HCT116 (cell line): Measurements from ENCODE around the gene RPS6KA2. TPM values are rescaled to one million over a fixed set of nuclear protein-coding genes. Genes with fewer than 3 reads are reported as not detected.

Source experiments
- ATAC-seq: fragments of 200-7000 bp; cut with Tn5 transposase; 2 replicates; pipeline ENCODE4 v1.9.1; 2020; ENCODE audit warnings: mild to moderate bottlenecking, moderate library complexity
- BruUV-seq: library from RNA; stranded (reverse); fragments of 400-500 nt; replicated peaks from 2 replicates; lab custom pipeline; 2021; lab: Mats Ljungman, UMichigan
- CTCF ChIA-PET: fragments of 300-600 bp; sonication (Branson Sonifier 250); formaldehyde crosslinking; loops from one replicate; lab custom pipeline; 2021; ENCODE audit warnings: antibody characterized with exemption; lab: Charles Lee
- POLR2A ChIA-PET: fragments of 300-600, 350-600 bp; sonication (Branson Sonifier 250); formaldehyde crosslinking; loops from one replicate; lab custom pipeline; 2021; ENCODE audit warnings: antibody characterized with exemption; lab: Charles Lee
- RAD21 ChIA-PET, 2 experiments: fragments of 300-600 bp; sonication (Branson Sonifier 250); formaldehyde crosslinking; loops; one replicate each; lab custom pipeline; 2023; ENCODE audit warnings: low total read pairs in 2 of 2; ENCODE audit not compliant: uncharacterized antibody in 2 of 2, unreplicated experiment in 2 of 2, low non-redundant PET in 1 of 2; lab: Charles Lee
- DNase-seq: peaks from one replicate; pipeline ENCODE4 v3.0.0-alpha.2; 2010; ENCODE audit warnings: low read depth, low spot score
- H2AFZ ChIP-seq: fragments of 200-600 bp; shearing (Covaris generic), sonication (generic); 2 replicates; pipeline ENCODE4 v1.6.1; 2017; ENCODE audit warnings: low read depth, mixed run types, mixed read lengths, antibody characterized with exemption, low read length; ENCODE audit not compliant: poor library complexity, severe bottlenecking
- H3K27ac ChIP-seq: 2 replicates; pipeline ENCODE4 v1.5.1; 2012; ENCODE audit warnings: low read depth, low read length
- H3K27me3 ChIP-seq: fragments of 200-600 bp; sonication (generic); 2 replicates; pipeline ENCODE4 v1.6.1; 2016; ENCODE audit warnings: mixed run types, low read length, mixed read lengths; ENCODE audit not compliant: insufficient read depth
- H3K36me3 ChIP-seq, 2 experiments: fragments of 200-500 bp in 1 of 2; fragments of 200-600 bp in 1 of 2; sonication (Bioruptor generic) in 1 of 2; sonication (generic) in 1 of 2; 2 replicates each; pipeline versions ENCODE4 v1.5.1 to v1.6.1; 2014 to 2016; ENCODE audit warnings: low read length in 2 of 2, inconsistent platforms in 1 of 2, mixed read lengths in 1 of 2, mixed run types in 1 of 2; ENCODE audit not compliant: insufficient read depth in 2 of 2, control insufficient read depth in 1 of 2
- H3K4me1 ChIP-seq, 2 experiments: fragments of 200-600 bp in 1 of 2; sonication (generic) in 1 of 2; 2 replicates each; pipeline versions ENCODE4 v1.5.1 to v1.6.1; 2012 to 2017; ENCODE audit warnings: low read length in 2 of 2, inconsistent platforms in 1 of 2, mild to moderate bottlenecking in 1 of 2, mixed read lengths in 1 of 2, mixed run types in 1 of 2, moderate library complexity in 1 of 2; ENCODE audit not compliant: insufficient read depth in 2 of 2, control insufficient read depth in 1 of 2
- H3K4me2 ChIP-seq: fragments of 200-600 bp; sonication (generic); 2 replicates; pipeline ENCODE4 v1.6.1; 2017; ENCODE audit warnings: mixed run types, low read length, mixed read lengths
- H3K4me3 ChIP-seq, 2 experiments: fragments of 200-600 bp in 1 of 2; sonication (generic) in 1 of 2; replicated peaks in 1 of 2; 2 replicates each; pipeline ENCODE4 v1.5.1; 2011 to 2016; ENCODE audit warnings: low read length in 2 of 2, control low read depth in 1 of 2, low read depth in 1 of 2, mild to moderate bottlenecking in 1 of 2, mixed read lengths in 1 of 2, mixed run types in 1 of 2
- H3K79me2 ChIP-seq: fragments of 200-600 bp; sonication (generic); 2 replicates; pipeline ENCODE4 v1.6.1; 2017; ENCODE audit warnings: mild to moderate bottlenecking, mixed run types, low read length, moderate library complexity, mixed read lengths; ENCODE audit not compliant: insufficient read depth
- H3K9ac ChIP-seq: fragments of 200-600 bp; sonication (generic); 2 replicates; pipeline ENCODE4 v1.6.1; 2016; ENCODE audit warnings: low read length, mixed read lengths
- H3K9me2 ChIP-seq: fragments of 200-600 bp; sonication (generic), shearing (Covaris generic); 2 replicates; pipeline ENCODE4 v1.6.1; 2017; ENCODE audit warnings: mixed run types, mild to moderate bottlenecking, moderate library complexity; ENCODE audit not compliant: insufficient read depth
- H3K9me3 ChIP-seq, 2 experiments: fragments of 200-500 bp in 1 of 2; fragments of 200-600 bp in 1 of 2; sonication (Bioruptor generic) in 1 of 2; sonication (generic) in 1 of 2; 2 replicates each; pipeline ENCODE4 v1.6.1; 2014 to 2017; ENCODE audit warnings: low read length in 2 of 2, mixed read lengths in 2 of 2, inconsistent platforms in 1 of 2, low read depth in 1 of 2, mild to moderate bottlenecking in 1 of 2, mixed run types in 1 of 2, moderate library complexity in 1 of 2; ENCODE audit not compliant: control insufficient read depth in 1 of 2, insufficient read depth in 1 of 2
- H4K20me1 ChIP-seq: fragments of 200-600 bp; sonication (generic), shearing (Covaris generic); 2 replicates; pipeline ENCODE4 v1.6.1; 2017; ENCODE audit warnings: mixed run types, mild to moderate bottlenecking, moderate library complexity; ENCODE audit not compliant: insufficient read depth
- ATF3 ChIP-seq: IDR thresholded peaks from 2 replicates; pipeline ENCODE4 v1.6.1; 2012
- EGR1 ChIP-seq: IDR thresholded peaks from 2 replicates; pipeline ENCODE4 v1.6.1; 2012; ENCODE audit warnings: low read depth
- ELF1 ChIP-seq: IDR thresholded peaks from 2 replicates; pipeline ENCODE4 v1.6.1; 2012; ENCODE audit warnings: low read depth, borderline replicate concordance
- EZH2phosphoT487 ChIP-seq: fragments of 200-600 bp; IDR thresholded peaks from 2 replicates; pipeline ENCODE4 v1.6.1; 2018; ENCODE audit warnings: antibody characterized with exemption, borderline replicate concordance
- FOSL1 ChIP-seq: IDR thresholded peaks from 2 replicates; pipeline ENCODE4 v1.6.1; 2012; ENCODE audit warnings: low read depth
- JUND ChIP-seq: IDR thresholded peaks from 2 replicates; pipeline ENCODE4 v1.6.1; 2012
- MAX ChIP-seq: IDR thresholded peaks from 2 replicates; pipeline ENCODE4 v1.6.1; 2012
- POLR2A ChIP-seq: IDR thresholded peaks from 2 replicates; pipeline ENCODE4 v1.7.0; 2011; ENCODE audit warnings: borderline replicate concordance; ENCODE audit not compliant: insufficient read depth, insufficient read length; ENCODE audit errors: extremely low read depth
- RAD21 ChIP-seq: IDR thresholded peaks from 2 replicates; pipeline ENCODE4 v1.6.1; 2012; ENCODE audit warnings: low read depth, mild to moderate bottlenecking
- SP1 ChIP-seq: IDR thresholded peaks from 2 replicates; pipeline ENCODE4 v1.6.1; 2012; ENCODE audit warnings: low read depth
- SRF ChIP-seq: IDR thresholded peaks from 2 replicates; pipeline ENCODE4 v1.6.1; 2012; ENCODE audit warnings: low read depth
- TCF7L2 ChIP-seq: IDR thresholded peaks from 2 replicates; pipeline ENCODE4 v1.7.0; 2011; ENCODE audit warnings: borderline replicate concordance, inconsistent platforms; ENCODE audit not compliant: insufficient read depth, insufficient read length; ENCODE audit errors: extremely low read depth
- ZBTB33 ChIP-seq: IDR thresholded peaks from 2 replicates; pipeline ENCODE4 v1.6.1; 2011; ENCODE audit warnings: mild to moderate bottlenecking, low read length, moderate library complexity; ENCODE audit not compliant: insufficient replicate concordance; ENCODE audit errors: extremely low read depth
- ZFX ChIP-seq: fragments of 450-650 bp; IDR thresholded peaks from 2 replicates; pipeline ENCODE4 v1.6.1; 2017
- ZNF274 ChIP-seq: fragments of 200-500 bp; sonication (Bioruptor generic); IDR thresholded peaks from 2 replicates; pipeline ENCODE4 v1.6.1; 2014; ENCODE audit warnings: mild to moderate bottlenecking, low read depth, low read length, inconsistent platforms
- intact Hi-C: fragments of 100-400 bp; cut with micrococcal nuclease; formaldehyde crosslinking; loops from 2 replicates; pipeline ENCODE4 v1.10.0; 2022
- total RNA-seq: library from RNA; stranded (reverse); gene quantifications from one replicate; pipeline ENCODE4 v1.2.1, GENCODE V29; 2021; ENCODE audit not compliant: unreplicated experiment
- TF ChIP-seq, protein P1 (sequence below), 3 experiments: fragments of 200-600 bp in 1 of 3; sonication (generic) in 1 of 3; IDR thresholded peaks in 2 of 3; conservative IDR thresholded peaks in 1 of 3; 2 replicates each; pipeline ENCODE4 v1.5.1; 2012 to 2017; ENCODE audit warnings: low read depth in 2 of 3, low read length in 2 of 3, antibody characterized with exemption in 1 of 3, borderline replicate concordance in 1 of 3, control low read depth in 1 of 3, mild to moderate bottlenecking in 1 of 3, mixed read lengths in 1 of 3, mixed run types in 1 of 3, moderate library complexity in 1 of 3; ENCODE audit not compliant: insufficient read depth in 1 of 3
- TF ChIP-seq, protein P2 (sequence below): IDR thresholded peaks from 2 replicates; pipeline ENCODE4 v1.6.1; 2012; ENCODE audit warnings: low read depth

RPS6KA2 gene
- total RNA-seq, 1 experiment from 2014 or later = 8.5 TPM

DNA sequence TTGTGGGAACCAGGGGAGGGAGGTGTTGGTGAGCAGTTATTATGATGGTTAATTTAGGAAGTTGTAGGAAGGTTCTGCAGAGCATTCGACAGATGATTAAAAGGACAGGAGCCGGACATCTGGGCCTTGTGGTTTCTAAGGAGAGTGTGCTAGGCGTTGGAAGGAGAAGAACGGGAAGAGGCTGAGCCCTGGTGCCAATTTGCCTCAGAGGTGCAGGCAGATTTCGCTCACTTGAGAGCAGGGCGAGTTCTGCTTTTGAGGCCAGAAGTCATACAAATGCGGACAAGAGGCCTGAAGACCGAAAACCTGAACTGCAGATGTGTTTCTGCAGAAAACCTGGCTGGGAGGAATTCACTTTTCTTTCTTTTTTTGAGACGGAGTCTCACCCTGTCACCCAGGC is 30.5 kb upstream of the RPS6KA2 start:
- H2AFZ ChIP-seq = no peak overlapping the region
- intact Hi-C loops = no loop called here
- H3K4me2 ChIP-seq = no peak overlapping the region
- CTCF ChIA-PET = no interaction called here
- no peak overlapping the region for H3K9ac ChIP-seq
- H3K9me3 ChIP-seq = no peaks in the 10 kb centered on the region
- no peaks in the 10 kb centered on the region for H3K27me3 ChIP-seq
- no peak for ATAC-seq
- H4K20me1 ChIP-seq = no peaks in the 10 kb centered on the region
- H3K27ac ChIP-seq = no peak overlapping the region
- no peaks in the 10 kb centered on the region for H3K79me2 ChIP-seq
- BruUV-seq = no TSS peak
- no peaks in the 10 kb centered on the region for H3K36me3 ChIP-seq
- POLR2A ChIA-PET = no interaction called here
- no peak for TF ChIP-seq ELF1
- no peak for TF ChIP-seq SRF
- no peak for TF ChIP-seq MAX
- TF ChIP-seq EZH2phosphoT487 = no peak
- TF ChIP-seq ZFX = no peak
- no peak for TF ChIP-seq TCF7L2
- no peak for TF ChIP-seq POLR2A
- TF ChIP-seq JUND = no peak
- TF ChIP-seq, protein P1, sequence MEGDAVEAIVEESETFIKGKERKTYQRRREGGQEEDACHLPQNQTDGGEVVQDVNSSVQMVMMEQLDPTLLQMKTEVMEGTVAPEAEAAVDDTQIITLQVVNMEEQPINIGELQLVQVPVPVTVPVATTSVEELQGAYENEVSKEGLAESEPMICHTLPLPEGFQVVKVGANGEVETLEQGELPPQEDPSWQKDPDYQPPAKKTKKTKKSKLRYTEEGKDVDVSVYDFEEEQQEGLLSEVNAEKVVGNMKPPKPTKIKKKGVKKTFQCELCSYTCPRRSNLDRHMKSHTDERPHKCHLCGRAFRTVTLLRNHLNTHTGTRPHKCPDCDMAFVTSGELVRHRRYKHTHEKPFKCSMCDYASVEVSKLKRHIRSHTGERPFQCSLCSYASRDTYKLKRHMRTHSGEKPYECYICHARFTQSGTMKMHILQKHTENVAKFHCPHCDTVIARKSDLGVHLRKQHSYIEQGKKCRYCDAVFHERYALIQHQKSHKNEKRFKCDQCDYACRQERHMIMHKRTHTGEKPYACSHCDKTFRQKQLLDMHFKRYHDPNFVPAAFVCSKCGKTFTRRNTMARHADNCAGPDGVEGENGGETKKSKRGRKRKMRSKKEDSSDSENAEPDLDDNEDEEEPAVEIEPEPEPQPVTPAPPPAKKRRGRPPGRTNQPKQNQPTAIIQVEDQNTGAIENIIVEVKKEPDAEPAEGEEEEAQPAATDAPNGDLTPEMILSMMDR (IDR thresholded peaks at IDR 0.05 in 2 of 3, conservative IDR thresholded peaks at IDR 0.05 in 1 of 3; ENCODE audit: borderline replicate concordance in 1 of 3, insufficient read depth in 1 of 3, low read depth in 2 of 3, low read length in 2 of 3) = no peak
- TF ChIP-seq FOSL1 = no peak
- no peak for TF ChIP-seq ATF3
- TF ChIP-seq, protein P2, sequence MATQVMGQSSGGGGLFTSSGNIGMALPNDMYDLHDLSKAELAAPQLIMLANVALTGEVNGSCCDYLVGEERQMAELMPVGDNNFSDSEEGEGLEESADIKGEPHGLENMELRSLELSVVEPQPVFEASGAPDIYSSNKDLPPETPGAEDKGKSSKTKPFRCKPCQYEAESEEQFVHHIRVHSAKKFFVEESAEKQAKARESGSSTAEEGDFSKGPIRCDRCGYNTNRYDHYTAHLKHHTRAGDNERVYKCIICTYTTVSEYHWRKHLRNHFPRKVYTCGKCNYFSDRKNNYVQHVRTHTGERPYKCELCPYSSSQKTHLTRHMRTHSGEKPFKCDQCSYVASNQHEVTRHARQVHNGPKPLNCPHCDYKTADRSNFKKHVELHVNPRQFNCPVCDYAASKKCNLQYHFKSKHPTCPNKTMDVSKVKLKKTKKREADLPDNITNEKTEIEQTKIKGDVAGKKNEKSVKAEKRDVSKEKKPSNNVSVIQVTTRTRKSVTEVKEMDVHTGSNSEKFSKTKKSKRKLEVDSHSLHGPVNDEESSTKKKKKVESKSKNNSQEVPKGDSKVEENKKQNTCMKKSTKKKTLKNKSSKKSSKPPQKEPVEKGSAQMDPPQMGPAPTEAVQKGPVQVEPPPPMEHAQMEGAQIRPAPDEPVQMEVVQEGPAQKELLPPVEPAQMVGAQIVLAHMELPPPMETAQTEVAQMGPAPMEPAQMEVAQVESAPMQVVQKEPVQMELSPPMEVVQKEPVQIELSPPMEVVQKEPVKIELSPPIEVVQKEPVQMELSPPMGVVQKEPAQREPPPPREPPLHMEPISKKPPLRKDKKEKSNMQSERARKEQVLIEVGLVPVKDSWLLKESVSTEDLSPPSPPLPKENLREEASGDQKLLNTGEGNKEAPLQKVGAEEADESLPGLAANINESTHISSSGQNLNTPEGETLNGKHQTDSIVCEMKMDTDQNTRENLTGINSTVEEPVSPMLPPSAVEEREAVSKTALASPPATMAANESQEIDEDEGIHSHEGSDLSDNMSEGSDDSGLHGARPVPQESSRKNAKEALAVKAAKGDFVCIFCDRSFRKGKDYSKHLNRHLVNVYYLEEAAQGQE = no peak
- TF ChIP-seq EGR1 = no peak
- TF ChIP-seq ZNF274 = no peak
- no peak for TF ChIP-seq RAD21
- TF ChIP-seq SP1 = no peak
- no peak for TF ChIP-seq ZBTB33
- no peak overlapping the region for H3K4me3 ChIP-seq
- no peaks in the 10 kb centered on the region for H3K9me2 ChIP-seq
- RAD21 ChIA-PET = no interaction called here
- DNase-seq = no peak
- no peaks in the 10 kb centered on the region for H3K4me1 ChIP-seq
